ACHN (cell line): ENCODE measurements around the gene DPP6.

ENCODE experiments used
- DNase-seq: peaks from one replicate; pipeline ENCODE4 v3.0.0-alpha.2; 2015
- in situ Hi-C: cut with HindIII; loops from 2 replicates; pipeline ENCODE4 v1.10.0; 2017; ENCODE audit warnings: low sequenced_read_pairs, low pct_ligation_motif_present, low pct_unique_long_range_greater_than_20kb

The DPP6 gene

DNA sequence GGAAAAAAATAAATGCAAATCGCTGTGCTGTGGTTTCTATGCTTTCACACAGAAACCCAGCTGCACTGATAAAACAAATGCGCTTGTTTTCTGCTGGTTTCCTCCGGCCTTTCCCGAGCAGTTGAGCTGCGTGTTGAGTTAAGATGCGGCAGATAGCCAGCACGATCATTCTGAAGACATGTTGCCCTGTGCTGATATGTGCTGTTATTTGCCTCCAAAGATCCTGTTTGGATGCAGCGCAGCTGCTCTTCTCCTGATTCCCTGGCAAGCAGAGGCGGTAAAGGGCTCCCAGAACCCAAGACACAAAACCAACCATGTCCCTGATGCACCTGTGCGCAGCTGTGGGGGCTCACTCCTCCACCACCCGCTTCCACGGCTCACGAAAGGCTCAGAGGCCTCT is 725.3 kb downstream of the DPP6 start:
- DNase-seq, result no peak
- in situ Hi-C loops, result no loop called here

DNA sequence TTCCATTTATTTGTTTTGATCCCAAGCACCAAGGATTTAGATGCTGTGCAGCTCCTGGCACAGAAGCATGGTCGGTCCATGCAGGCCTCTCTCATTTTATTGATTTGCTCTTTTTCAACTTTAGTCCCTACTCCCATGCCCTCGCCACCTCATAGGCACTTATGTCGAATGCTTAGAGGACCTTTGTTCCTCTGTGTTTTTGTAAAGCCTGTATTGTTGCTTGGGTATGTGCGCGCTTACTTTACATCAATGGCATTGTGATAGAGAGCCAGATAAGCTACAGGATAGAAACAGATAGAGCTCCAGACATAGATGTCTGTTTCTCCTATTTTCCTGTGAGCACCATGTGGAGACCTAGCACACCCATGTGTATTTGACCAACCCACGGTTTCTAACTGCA is 725.7 kb downstream of the DPP6 start:
- in situ Hi-C loops, result no loop called here
- DNase-seq, result no peak

DNA sequence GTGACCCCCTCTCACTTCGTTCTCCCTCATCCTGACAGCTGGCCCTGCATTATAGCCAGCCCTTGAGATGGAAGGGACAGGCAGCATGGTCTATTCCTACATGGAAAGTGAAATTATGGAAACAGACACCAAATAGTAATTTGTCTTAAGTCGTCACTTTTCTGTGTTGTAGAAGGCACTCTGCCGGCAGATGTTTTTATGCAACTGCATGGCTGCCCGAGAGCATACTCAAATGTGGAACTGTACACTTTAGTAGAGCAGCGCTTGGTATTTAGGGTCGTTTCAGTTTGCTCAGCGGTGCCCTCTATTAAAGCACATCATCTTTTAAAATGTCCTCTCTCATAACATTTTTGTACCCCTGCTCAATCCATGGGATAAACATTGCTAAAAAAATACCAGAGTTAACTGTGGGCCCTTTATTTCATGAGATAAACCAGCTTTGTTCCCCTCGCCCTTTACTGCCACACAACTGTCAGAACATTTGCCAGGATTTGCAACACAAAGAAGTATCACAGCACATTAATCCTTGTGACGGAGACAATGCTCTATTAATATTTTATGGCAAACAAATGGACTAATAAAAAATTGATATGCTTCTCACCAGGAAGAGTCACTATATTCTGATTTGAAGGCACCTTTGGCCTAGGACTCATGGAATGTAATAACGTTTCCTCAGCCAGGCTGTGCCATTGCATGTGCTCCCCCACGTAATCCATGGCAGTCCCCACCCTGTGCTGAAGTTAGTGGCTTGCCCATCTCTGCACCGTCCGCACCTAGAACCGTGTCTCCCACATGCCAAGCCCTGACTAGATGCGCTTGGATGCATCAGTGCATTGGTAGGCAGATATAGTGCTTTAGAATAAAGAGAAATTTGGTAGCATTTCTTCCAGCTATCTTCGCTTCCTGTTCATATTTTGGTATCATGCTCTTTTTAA is 729.4 kb downstream of the DPP6 start:
- in situ Hi-C loops, result no loop called here
- no peak for DNase-seq

DNA sequence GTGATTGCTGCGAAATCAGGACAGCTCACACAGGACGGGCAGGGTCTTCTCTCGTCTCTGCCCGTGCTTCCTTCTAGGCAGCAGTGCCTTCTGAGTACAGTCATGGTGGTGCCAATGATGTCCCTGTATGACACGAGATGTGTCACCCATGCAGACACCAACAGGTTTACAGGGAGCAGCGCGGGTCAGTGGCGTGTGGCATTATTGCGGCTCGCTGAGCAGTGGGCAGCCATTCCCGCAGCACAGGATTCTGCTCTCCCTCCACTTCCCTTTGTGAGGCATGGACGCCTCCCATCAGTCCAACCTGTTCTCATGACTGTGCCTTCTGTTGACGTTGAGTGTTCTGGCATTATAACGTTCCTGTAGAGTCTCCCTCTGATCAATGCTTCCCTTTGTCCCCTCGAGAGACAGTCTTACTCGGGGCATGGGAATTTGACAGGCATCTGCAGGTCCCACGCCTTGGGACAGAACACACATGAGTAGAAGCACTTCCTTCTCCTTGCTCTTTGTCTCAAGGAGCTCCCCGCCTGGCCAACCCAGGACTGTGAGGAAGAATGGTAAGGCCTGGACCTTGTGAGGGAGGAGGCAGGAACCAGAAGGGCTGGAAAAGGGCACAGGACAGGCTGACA is 731.2 kb downstream of the DPP6 start:
- in situ Hi-C loops, result no loop called here
- DNase-seq, result no peak

DNA sequence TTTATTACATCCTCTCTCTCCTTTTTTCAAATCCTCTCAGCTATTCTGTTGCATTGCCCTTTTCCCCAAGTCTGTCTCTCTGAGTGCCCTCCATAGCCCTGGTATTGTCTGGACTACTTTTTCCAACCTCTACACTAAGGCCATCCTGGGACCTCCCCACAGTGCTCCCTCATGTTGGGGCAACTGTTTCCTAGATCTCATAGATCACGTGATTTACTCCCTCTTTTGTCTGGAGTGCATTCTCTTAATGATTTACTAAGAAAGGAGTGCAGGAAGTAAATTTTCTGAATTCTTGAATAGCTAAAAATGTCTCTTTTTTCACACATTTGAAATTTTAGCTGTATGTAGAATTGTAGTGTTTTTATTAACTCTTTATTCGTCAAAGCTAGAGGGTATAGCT is 733.7 kb downstream of the DPP6 start:
- DNase-seq, result no peak

DNA sequence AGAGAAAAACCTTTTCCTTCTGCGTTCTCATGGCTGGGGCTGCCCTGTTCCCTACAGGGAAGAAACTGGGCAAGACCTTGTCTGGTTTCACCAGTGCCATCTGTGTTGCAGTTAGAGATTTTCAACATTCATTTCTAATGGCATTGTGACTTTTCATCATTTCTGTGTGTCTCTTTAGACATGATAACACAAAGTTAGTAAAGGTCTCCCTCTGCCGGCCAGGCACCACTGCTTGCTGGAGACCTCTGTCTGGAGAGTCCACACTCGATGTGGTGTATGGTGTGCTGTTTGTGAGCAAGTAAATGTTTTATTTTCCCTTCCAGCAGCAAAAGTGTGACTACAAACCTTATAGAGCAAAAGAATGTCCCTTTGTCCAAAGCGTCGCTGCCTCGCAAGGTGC is 737.2 kb downstream of the DPP6 start:
- DNase-seq, result no peak
- in situ Hi-C loops, result no loop called here

More for the DNA sequence above, 733.7 kb downstream of the DPP6 start:
- in situ Hi-C loops, result no loop called here

DNA sequence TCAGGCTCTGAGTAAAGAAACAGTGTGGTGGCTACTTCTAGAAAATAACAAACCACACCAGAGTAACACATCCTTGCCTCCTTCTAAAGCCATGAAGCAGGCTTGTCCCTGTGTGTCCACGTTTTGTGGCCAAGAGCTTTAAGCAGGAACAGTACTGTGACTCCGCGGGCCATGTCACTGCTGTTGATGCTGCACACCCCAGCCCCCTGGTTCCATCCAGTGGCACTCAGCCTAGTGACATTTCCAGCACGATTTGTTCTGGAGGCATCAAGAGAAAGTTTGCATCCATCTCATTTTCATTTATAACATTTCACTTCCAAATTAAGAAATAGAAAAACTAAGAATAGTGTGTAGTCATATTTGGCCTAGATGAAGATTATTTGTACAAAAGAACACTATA is 739.4 kb downstream of the DPP6 start:
- in situ Hi-C loops, result no loop called here

DNA sequence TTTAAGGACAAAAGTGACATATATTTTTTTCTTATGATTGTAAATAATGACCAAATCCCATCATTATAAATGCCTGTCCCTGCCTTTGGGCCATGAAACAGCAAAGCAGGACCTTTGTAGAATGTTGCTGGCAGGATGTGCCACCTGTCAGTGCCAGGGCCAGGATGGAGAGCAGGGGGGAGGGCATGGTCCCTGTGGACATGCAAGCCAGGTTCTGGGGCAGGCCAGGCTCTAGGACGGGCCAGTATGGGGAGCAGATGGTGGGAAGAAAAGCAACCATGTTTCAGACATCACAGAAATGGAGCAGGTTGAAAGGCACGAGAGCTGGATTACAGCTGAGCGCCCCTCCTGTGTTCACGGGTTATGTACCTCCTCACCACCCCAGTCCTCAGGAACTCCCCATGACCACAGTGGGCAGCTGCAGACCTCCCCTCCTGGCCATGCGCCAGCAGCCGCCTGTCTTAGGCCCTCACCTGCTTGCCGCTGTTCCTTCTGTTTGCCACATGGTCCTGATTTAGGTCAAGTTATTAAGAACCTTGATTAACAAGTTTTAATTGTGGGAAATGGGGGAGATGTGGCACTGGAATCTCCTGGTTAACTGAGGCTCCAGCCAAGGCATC is 740.3 kb downstream of the DPP6 start:
- DNase-seq, result no peak
- in situ Hi-C loops, result no loop called here

More for the DNA sequence above, 739.4 kb downstream of the DPP6 start:
- no peak for DNase-seq

DNA sequence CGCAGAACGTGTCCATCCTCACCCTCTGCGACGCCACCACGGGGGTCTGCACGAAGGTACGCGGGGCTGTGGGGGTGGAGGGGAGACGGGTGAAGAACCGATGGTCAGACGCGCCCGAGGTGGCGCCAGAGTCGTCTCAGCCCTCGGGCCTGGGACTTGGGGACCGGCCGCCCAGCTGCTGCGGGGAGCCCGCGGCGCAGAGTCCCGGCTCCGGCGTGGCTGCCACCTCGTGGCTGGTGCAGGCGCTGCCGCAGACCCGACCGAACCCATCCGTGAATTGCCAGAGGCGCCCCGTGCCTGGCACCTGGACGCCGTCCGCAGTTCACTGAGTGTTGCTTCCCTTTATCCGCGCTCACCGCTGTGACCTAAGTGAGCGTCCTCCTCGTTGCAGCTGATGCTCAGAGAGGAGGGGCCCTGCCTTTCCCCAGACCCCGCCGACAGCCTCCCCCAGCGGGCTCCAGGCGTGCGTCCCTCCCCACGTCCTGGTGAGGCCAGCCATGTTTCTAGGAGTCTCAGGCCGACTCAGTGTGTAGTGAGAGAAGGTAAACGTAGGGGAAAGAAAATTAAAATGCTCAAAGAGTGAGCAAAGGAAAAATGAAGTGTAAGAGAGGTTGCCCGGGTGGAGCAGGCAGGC is 742.1 kb downstream of the DPP6 start:
- in situ Hi-C loops, result no loop called here
- DNase-seq, result no peak

DNA sequence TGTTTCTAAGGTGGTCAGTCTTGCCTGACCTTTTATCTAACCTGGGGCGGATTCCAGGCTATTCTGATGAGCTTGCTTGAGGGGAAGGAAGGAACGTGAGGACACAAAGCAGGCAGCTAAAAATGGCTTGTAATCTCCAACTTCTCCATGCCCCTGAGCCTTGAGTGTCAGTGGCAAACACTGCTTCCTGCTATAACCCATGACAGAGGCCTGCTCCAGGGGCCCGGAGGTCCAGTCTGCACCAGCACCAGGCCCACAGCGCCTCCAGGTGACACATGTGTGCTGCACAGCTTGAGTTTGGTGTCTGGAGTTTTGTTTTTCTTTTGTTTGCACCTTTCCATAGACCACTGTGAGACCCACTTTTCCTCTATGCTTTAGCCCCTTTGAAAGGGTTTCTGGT is 742.8 kb downstream of the DPP6 start:
- in situ Hi-C loops, result no loop called here
- no peak for DNase-seq

DNA sequence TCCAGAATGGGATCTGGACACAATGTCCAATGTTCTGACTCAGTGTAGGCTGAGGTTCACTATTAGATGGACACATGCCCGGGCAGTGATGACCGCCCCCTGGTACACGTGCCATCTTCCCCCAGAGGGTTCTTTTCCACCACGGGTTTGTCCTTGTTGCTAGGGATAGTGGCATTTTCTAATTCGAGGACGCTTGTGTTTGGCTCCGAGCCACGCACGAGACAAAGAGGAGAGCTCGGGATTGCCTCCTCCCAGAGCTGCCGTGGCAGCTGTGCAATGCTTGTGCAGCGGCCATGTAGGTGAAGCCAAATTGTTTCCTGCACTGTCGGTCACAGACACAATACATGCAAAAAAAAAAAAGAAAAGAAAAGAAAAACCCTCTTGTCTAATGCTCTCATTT is 743.2 kb downstream of the DPP6 start:
- in situ Hi-C loops, result no loop called here
- no peak for DNase-seq

DNA sequence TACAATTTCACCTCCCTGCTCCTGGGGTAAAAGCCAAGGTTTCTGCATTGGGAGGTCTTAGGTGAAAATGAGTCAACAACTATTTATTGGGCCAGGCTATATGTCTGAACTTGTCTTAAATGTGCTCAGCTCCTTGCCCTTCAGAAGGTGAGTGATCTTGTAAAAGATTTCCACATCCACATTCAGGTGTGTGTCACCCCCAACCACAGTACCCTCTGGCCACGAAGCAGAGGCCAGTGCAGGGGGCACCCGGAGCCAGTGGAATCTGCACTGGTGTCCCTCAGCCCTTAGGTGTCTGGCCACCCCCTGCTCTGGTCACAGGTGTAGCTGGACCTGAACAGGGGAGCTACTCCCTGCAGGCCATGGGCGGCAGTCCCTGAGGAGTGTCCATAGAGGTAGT is 752.3 kb downstream of the DPP6 start:
- in situ Hi-C loops, result no loop called here

DNA sequence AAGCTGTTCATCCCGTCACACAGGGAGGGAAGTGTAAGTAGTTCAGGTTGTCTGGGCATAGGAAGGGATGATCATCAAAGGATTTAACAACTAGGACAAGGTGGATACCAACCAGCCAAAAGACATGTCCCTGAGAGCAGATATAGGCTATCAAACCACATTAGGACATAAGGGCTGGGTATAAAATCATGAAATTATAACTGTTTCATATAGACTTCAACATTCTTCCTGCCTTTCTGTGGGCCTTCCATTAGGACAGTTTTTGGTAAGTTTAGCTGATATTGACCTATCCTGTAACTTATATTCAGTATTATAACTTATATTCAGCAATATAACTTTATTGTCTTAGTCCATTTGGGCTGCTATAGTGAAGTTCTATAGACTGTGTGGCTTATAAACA is 759.8 kb downstream of the DPP6 start:
- no peak for DNase-seq
- in situ Hi-C loops, result no loop called here

More for the DNA sequence above, 752.3 kb downstream of the DPP6 start:
- DNase-seq, result no peak

DNA sequence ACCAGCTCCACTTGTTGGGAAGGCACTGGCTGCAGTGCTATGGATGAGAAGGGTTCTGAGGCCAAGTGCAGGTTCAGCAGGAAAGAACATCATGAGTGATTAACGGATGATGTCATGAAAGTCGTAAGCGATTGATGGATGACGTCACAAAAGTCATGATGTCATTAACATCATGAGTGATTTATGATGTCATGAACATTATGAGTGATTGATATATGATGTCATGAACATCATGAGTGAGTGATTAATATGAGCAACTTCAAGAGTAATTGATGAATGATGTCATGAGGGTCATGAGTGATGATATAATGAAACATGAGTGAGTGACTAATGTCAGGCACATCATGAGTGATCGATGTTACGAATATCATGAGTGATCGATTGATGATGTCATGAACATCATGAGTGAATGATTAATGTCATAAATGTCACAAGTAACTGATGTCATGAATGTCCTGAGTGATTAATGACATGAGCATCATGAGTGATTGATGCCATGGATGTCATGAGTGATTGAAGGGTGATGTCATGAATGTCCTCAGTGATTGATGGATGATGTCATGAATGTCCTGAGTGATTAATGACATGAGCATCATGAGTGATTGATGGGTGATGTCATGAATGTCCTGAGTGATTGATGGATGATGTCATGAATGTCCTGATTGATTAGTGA is 765.2 kb downstream of the DPP6 start:
- in situ Hi-C loops, result no loop called here
- no peak for DNase-seq

DNA sequence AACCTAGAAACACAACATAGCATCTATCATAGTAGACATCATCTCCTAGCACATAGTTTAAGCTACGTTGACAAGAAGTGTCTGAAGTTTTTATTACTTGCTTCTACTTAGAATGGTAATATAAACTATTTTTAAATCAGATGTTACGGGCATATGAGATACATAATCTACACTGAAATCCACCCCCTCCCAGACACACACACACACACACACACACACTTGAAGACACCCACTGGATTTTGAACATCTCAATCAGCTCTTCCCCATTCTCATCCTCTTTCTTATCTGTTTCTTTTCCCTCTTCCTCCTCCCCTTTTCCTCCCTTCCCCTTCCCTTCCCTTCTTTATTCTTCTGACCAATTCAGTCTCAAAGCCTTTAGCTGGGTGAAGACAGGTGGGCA is 774.8 kb downstream of the DPP6 start:
- no peak for DNase-seq
- in situ Hi-C loops, result no loop called here

DNA sequence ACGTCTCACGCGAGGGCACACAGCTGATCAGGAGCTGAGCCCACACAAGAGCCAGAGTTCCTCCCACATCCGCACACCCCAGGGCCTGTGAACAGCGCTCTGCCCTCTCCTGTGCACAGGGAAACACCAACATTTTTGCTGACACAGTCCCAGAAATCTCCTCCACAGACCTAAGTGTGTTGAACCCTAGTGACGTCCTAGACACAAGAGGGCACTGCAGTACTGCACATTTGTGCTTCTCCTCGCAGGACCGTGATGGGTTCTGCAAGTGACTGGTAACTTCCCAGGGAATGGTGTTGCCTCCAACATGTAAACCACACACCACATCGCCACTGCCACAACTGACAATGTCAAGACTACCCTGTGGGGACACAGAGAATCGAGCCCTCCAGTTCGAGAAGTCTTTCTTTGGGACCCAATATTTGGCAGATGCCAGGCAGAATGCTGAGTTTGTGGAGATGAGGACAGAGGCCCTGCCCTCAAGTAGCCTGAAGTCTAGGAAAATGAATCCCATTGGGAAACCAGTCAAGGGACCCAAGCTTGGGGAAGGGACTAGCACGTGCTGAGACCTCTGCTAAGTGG is 780.5 kb downstream of the DPP6 start:
- in situ Hi-C loops, result no loop called here
- DNase-seq, result peak; percentile 39

DNA sequence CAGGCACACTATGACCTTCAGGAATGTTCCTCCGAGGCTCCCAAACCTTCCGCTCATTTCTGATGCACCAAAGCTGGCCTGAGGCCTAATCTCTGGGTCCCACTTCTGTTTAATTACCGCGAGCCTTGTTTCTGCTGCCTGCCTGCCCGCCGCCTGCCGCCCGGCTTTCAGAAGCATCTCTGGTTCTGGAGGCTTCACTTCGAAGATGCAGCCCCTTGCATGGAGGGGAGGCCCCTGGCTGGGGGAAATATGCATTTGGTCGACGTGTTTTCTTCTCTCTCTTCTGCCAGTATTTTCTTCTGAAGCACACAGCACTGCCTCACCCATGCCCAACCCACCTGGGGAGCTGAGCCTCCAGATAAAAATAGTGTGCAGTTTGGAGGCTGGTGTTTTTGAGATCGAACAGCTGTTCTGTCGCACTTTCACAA is 783.8 kb downstream of the DPP6 start:
- in situ Hi-C loops, result no loop called here
- no peak for DNase-seq

DNA sequence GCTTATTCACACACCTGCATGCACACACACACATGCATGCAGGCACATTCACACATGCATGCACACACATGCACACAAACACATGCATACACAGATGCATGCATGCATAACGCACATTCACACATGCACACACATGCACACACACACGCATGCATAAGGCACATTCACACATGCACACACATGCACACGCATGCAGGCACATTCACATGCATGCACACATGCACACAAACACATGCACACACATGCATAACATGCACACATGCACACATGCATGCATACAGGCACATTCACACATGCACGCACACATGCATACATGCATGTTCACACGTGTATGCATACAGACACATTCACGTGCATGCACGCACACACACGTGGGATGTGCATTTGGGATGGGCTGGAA is 784.9 kb downstream of the DPP6 start:
- in situ Hi-C loops, result no loop called here

More for the DNA sequence above, 784.9 kb downstream of the DPP6 start:
- no peak for DNase-seq
